ENCODE data around the gene MAD1L1. TPM values are rescaled to one million over a fixed set of nuclear protein-coding genes. Genes with fewer than 3 reads are reported as not detected.
A peak's percentile ranks its signal among the peaks of the same experiment; 100 is the strongest.
"Not testable (repeated sequence)": the region's sequence is repeated elsewhere in the genome, so short reads cannot be mapped to it uniquely, and the experiment has no call there.

Gene MAD1L1
- total and polyA plus RNA-seq, 4 donors, result 29.3 to 44.1 (median 35.8) TPM

GRCh38 chr7:1979591-1980560 is 252.9 kb downstream of the MAD1L1 start:
- no peak for DNase-seq (ENCODE audit: low read depth in 4 of 6, low spot score in 6 of 6)
- H3K36me3 ChIP-seq (ENCODE audit: control insufficient read depth, insufficient read depth, low read length), result peaks cover 53% of the 10 kb centered on the region
- no peaks in the 10 kb centered on the region for H3K9me3 ChIP-seq (ENCODE audit: control insufficient read depth, insufficient read depth, low read length)
- no peak overlapping the region for H3K27ac ChIP-seq (ENCODE audit: low read depth, low read length)
- H3K4me3 ChIP-seq (ENCODE audit: low read depth, low read length), result no peak overlapping the region
- 90% methylated on average over 37 of the region's 40 CpGs for WGBS (ENCODE audit: insufficient coverage)
- no peaks in the 10 kb centered on the region for H3K27me3 ChIP-seq (ENCODE audit: control insufficient read depth, insufficient read depth, low read length)
- H3K4me1 ChIP-seq (ENCODE audit: control insufficient read depth, insufficient read depth, low read length), result peaks cover 9% of the 10 kb centered on the region

GRCh38 chr7:1978656-1979590 is 253.8 kb downstream of the MAD1L1 start:
- Histone ChIP-seq H3K27ac (ENCODE audit: low read depth, low read length) (no peak overlapping the region), H3K36me3 (ENCODE audit: control insufficient read depth, insufficient read depth, low read length) (peaks cover 59% of the 10 kb centered on the region), H3K4me1 (ENCODE audit: control insufficient read depth, insufficient read depth, low read length) (peaks cover 16% of the 10 kb centered on the region), H3K27me3 (ENCODE audit: control insufficient read depth, insufficient read depth, low read length) (no peaks in the 10 kb centered on the region), H3K9me3 (ENCODE audit: control insufficient read depth, insufficient read depth, low read length) (no peaks in the 10 kb centered on the region), H3K4me3 (ENCODE audit: low read depth, low read length) (no peak overlapping the region)
- no peak for DNase-seq (ENCODE audit: low read depth in 4 of 6, low spot score in 6 of 6)
- WGBS (ENCODE audit: insufficient coverage), result 93% methylated on average over 30 of the region's 31 CpGs

- no peaks in the 10 kb centered on the region for H3K27me3 ChIP-seq (ENCODE audit: control insufficient read depth, insufficient read depth, low read length)
- no peak for DNase-seq (ENCODE audit: low read depth in 4 of 6, low spot score in 6 of 6)
- peaks cover 26% of the 10 kb centered on the region for H3K4me1 ChIP-seq (ENCODE audit: control insufficient read depth, insufficient read depth, low read length)
- 99% methylated on average over 12 of the region's 15 CpGs for WGBS (ENCODE audit: insufficient coverage)
- H3K27ac ChIP-seq (ENCODE audit: low read depth, low read length), result no peak overlapping the region
- no peaks in the 10 kb centered on the region for H3K9me3 ChIP-seq (ENCODE audit: control insufficient read depth, insufficient read depth, low read length)
- no peak overlapping the region for H3K4me3 ChIP-seq (ENCODE audit: low read depth, low read length)
- peaks cover 67% of the 10 kb centered on the region for H3K36me3 ChIP-seq (ENCODE audit: control insufficient read depth, insufficient read depth, low read length)
Measured at GRCh38 chr7:1977876-1978441, 254.8 kb downstream of the MAD1L1 start.

GRCh38 chr7:1977059-1977875 is 255.5 kb downstream of the MAD1L1 start:
- no peak for DNase-seq (ENCODE audit: low read depth in 4 of 6, low spot score in 6 of 6)
- H3K9me3 ChIP-seq (ENCODE audit: control insufficient read depth, insufficient read depth, low read length), result no peaks in the 10 kb centered on the region
- H3K4me1 ChIP-seq (ENCODE audit: control insufficient read depth, insufficient read depth, low read length), result peaks cover 26% of the 10 kb centered on the region
- 98% methylated on average over 39 of the region's 44 CpGs for WGBS (ENCODE audit: insufficient coverage)
- no peaks in the 10 kb centered on the region for H3K27me3 ChIP-seq (ENCODE audit: control insufficient read depth, insufficient read depth, low read length)
- H3K4me3 ChIP-seq (ENCODE audit: low read depth, low read length), result no peak overlapping the region
- peaks cover 67% of the 10 kb centered on the region for H3K36me3 ChIP-seq (ENCODE audit: control insufficient read depth, insufficient read depth, low read length)
- no peak overlapping the region for H3K27ac ChIP-seq (ENCODE audit: low read depth, low read length)

- not testable (repeated sequence) for H3K4me3 ChIP-seq (ENCODE audit: low read depth, low read length); H3K9me3 ChIP-seq (ENCODE audit: control insufficient read depth, insufficient read depth, low read length); H3K27me3 ChIP-seq (ENCODE audit: control insufficient read depth, insufficient read depth, low read length); DNase-seq (ENCODE audit: low read depth in 4 of 6, low spot score in 6 of 6); H3K27ac ChIP-seq (ENCODE audit: low read depth, low read length)
- WGBS (ENCODE audit: insufficient coverage), result 62% methylated on average over 7 of the region's 8 CpGs
- Histone ChIP-seq H3K4me1 (ENCODE audit: control insufficient read depth, insufficient read depth, low read length) (peaks cover 26% of the 10 kb centered on the region), H3K36me3 (ENCODE audit: control insufficient read depth, insufficient read depth, low read length) (peaks cover 66% of the 10 kb centered on the region)
Measured at GRCh38 chr7:1976521-1976920, 256.2 kb downstream of the MAD1L1 start.

GRCh38 chr7:1975581-1975980 is 257.2 kb downstream of the MAD1L1 start:
- H3K27me3 ChIP-seq (ENCODE audit: control insufficient read depth, insufficient read depth, low read length), result no peaks in the 10 kb centered on the region
- peaks cover 29% of the 10 kb centered on the region for H3K4me1 ChIP-seq (ENCODE audit: control insufficient read depth, insufficient read depth, low read length)
- H3K4me3 ChIP-seq (ENCODE audit: low read depth, low read length), result no peak overlapping the region
- DNase-seq (ENCODE audit: low read depth in 4 of 6, low spot score in 6 of 6), result no peak
- no peaks in the 10 kb centered on the region for H3K9me3 ChIP-seq (ENCODE audit: control insufficient read depth, insufficient read depth, low read length)
- H3K36me3 ChIP-seq (ENCODE audit: control insufficient read depth, insufficient read depth, low read length), result peaks cover 64% of the 10 kb centered on the region
- no peak overlapping the region for H3K27ac ChIP-seq (ENCODE audit: low read depth, low read length)
- whole genome bisulfite sequencing (ENCODE audit: insufficient coverage), result 95% methylated on average over 11 of the region's 12 CpGs

- H3K27ac ChIP-seq (ENCODE audit: low read depth, low read length), result peak overlapping the region; percentile 47
- no peak for DNase-seq (ENCODE audit: low read depth in 4 of 6, low spot score in 6 of 6)
- H3K36me3 ChIP-seq (ENCODE audit: control insufficient read depth, insufficient read depth, low read length), result peaks cover 60% of the 10 kb centered on the region
- H3K9me3 ChIP-seq (ENCODE audit: control insufficient read depth, insufficient read depth, low read length), result no peaks in the 10 kb centered on the region
- WGBS (ENCODE audit: insufficient coverage), result 95% methylated on average over 7 of the region's 7 CpGs
- peaks cover 29% of the 10 kb centered on the region for H3K4me1 ChIP-seq (ENCODE audit: control insufficient read depth, insufficient read depth, low read length)
- H3K4me3 ChIP-seq (ENCODE audit: low read depth, low read length), result no peak overlapping the region
- no peaks in the 10 kb centered on the region for H3K27me3 ChIP-seq (ENCODE audit: control insufficient read depth, insufficient read depth, low read length)
Measured at GRCh38 chr7:1975179-1975578, 257.6 kb downstream of the MAD1L1 start.

GRCh38 chr7:1974290-1975101 is 258.2 kb downstream of the MAD1L1 start:
- H3K4me3 ChIP-seq (ENCODE audit: low read depth, low read length), result no peak overlapping the region
- H3K9me3 ChIP-seq (ENCODE audit: control insufficient read depth, insufficient read depth, low read length), result no peaks in the 10 kb centered on the region
- H3K27ac ChIP-seq (ENCODE audit: low read depth, low read length), result peak overlapping the region; percentile 47
- DNase-seq (ENCODE audit: low read depth in 4 of 6, low spot score in 6 of 6), result no peak
- peaks cover 53% of the 10 kb centered on the region for H3K36me3 ChIP-seq (ENCODE audit: control insufficient read depth, insufficient read depth, low read length)
- WGBS (ENCODE audit: insufficient coverage), result 76% methylated on average over 16 of the region's 19 CpGs
- H3K4me1 ChIP-seq (ENCODE audit: control insufficient read depth, insufficient read depth, low read length), result peaks cover 27% of the 10 kb centered on the region
- no peaks in the 10 kb centered on the region for H3K27me3 ChIP-seq (ENCODE audit: control insufficient read depth, insufficient read depth, low read length)

All from spinal cord (tissue), 10 donors.